K562 (cell line): ENCODE data around the gene TMEM217. TPM values are rescaled to one million over a fixed set of nuclear protein-coding genes. Genes with fewer than 3 reads are reported as not detected.

Experiments
- ARHGAP35 ChIP-seq: fragments of 450-650 bp; IDR thresholded peaks from 2 replicates; pipeline ENCODE4 v1.6.1; 2018; ENCODE audit not compliant: partially characterized antibody
- CCAR2 ChIP-seq: fragments of 200-400 bp; formaldehyde crosslinking; IDR thresholded peaks from 2 replicates; pipeline ENCODE4 v1.6.1; 2017; ENCODE audit warnings: mild to moderate bottlenecking, low read depth, low read length
- ETS1 ChIP-seq: conservative IDR thresholded peaks from 2 replicates; pipeline ENCODE4 v1.6.1; 2011; ENCODE audit warnings: low read depth, mild to moderate bottlenecking, low read length; ENCODE audit not compliant: control insufficient read depth
- KAT7 ChIP-seq: sonication (generic); formaldehyde crosslinking; IDR thresholded peaks from 2 replicates; pipeline ENCODE4 v1.8.0; 2022; ENCODE audit warnings: missing genetic modification reagents, mild to moderate bottlenecking, borderline replicate concordance
- MECOM ChIP-seq: fragments of 250-450 bp; sonication (Bioruptor Pico); IDR thresholded peaks from 2 replicates; pipeline ENCODE4 v1.8.0; 2022; ENCODE audit warnings: inconsistent platforms
- MYNN ChIP-seq, 2 experiments: sonication (generic); formaldehyde crosslinking in 1 of 2; IDR thresholded peaks; 2 replicates each; pipeline versions ENCODE4 v1.5.0 to v1.6.1; 2016 to 2020; ENCODE audit warnings: antibody characterized with exemption in 1 of 2, missing genetic modification reagents in 1 of 2
- NKRF ChIP-seq: fragments of 450-650 bp; IDR thresholded peaks from 2 replicates; pipeline ENCODE4 v1.6.1; 2016; ENCODE audit warnings: borderline replicate concordance
- PHF21A ChIP-seq: fragments of 450-650 bp; IDR thresholded peaks from 2 replicates; pipeline ENCODE4 v1.6.1; 2017; ENCODE audit warnings: low read depth, borderline replicate concordance
- SIN3B ChIP-seq: fragments of 450-650 bp; IDR thresholded peaks from 2 replicates; pipeline ENCODE4 v1.6.1; 2017; ENCODE audit warnings: low read depth, mild to moderate bottlenecking, moderate library complexity
- TCF15 ChIP-seq: fragments of 250-450 bp; sonication (Bioruptor Pico); IDR thresholded peaks from 2 replicates; pipeline ENCODE4 v1.8.0; 2022; ENCODE audit warnings: moderate library complexity, mild to moderate bottlenecking, inconsistent platforms
- USF1 ChIP-seq: sonication (generic); formaldehyde crosslinking; IDR thresholded peaks from 2 replicates; pipeline ENCODE4 v1.9.0; 2022; ENCODE audit warnings: mild to moderate bottlenecking, missing genetic modification reagents
- ZC3H11A ChIP-seq: IDR thresholded peaks from 2 replicates; pipeline ENCODE4 v1.6.1; 2012; ENCODE audit warnings: low read depth, low read length, improper control_type of control experiment
- ZFP36 ChIP-seq: fragments of 150-350 bp; IDR thresholded peaks from 2 replicates; pipeline ENCODE4 v1.6.1; 2018; ENCODE audit warnings: low read length, low read depth; ENCODE audit not compliant: partially characterized antibody
- ZKSCAN3 ChIP-seq: fragments of 250-450 bp; sonication (Bioruptor Pico); IDR thresholded peaks from 2 replicates; pipeline ENCODE4 v1.4.0; 2020
- ZNF24 ChIP-seq: fragments of 450-650 bp; IDR thresholded peaks from 2 replicates; pipeline ENCODE4 v1.6.1; 2016
- ZNF592 ChIP-seq: fragments of 450-650 bp; IDR thresholded peaks from 2 replicates; pipeline ENCODE4 v1.6.1; 2017; ENCODE audit warnings: antibody characterized with exemption, mild to moderate bottlenecking
- ZNF695 ChIP-seq: fragments of 450-650 bp; formaldehyde crosslinking; IDR thresholded peaks from 2 replicates; pipeline ENCODE4 v1.4.0; 2020; ENCODE audit warnings: mild to moderate bottlenecking, moderate library complexity
- polyA plus RNA-seq, 8 experiments: library from polyadenylated mRNA; depleted of rRNA in 4 of 8; stranded (reverse) in 5 of 8; unstranded in 3 of 8; fragments of >200 nt; fragmentation: Nextera tagmentation in 2 of 8; fragmentation: Illumina TruSeq in 1 of 8; extraction: Ambion mirVana in 2 of 8; extraction: Trizol in 1 of 8; gene quantifications; 2 replicates each; pipeline versions ENCODE4 v1.2.1 to v1.2.3, GENCODE V29; 2011 to 2014; ENCODE audit warnings: inconsistent platforms in 1 of 8, missing spikeins in 1 of 8
- total RNA-seq, 7 experiments: library from RNA; depleted of rRNA in 6 of 7; stranded (reverse); fragments of >200 nt in 6 of 7; fragmentation: Illumina TruSeq in 2 of 7; extraction: Trizol in 2 of 7; gene quantifications; 2 replicates each; pipeline versions ENCODE4 v1.2.1 to v1.2.3, GENCODE V29; 2011 to 2021; ENCODE audit warnings: low replicate concordance in 1 of 7

TMEM217 gene
- total and polyA plus RNA-seq, 9 of the 15 experiments (the other 6 are each of a cell fraction or from before 2014, with no cell fraction given), result 1.3 to 8.0 (median 1.9) TPM

- TF ChIP-seq USF1 (CRISPR knock-in tag), result peak; percentile 59
- TF ChIP-seq PHF21A, result no peak
- TF ChIP-seq CCAR2, result no peak
- no peak for TF ChIP-seq ZKSCAN3
- peak; percentile 98; the same call in 1 of the 2 replicates for TF ChIP-seq KAT7 (CRISPR knock-in tag)
- no peak for TF ChIP-seq MECOM (CRISPR knock-in tag)
- 0 out of 2 replicates have a peak, but pooled peaks have one; percentile 40 for TF ChIP-seq ETS1
- TF ChIP-seq ZFP36, result no peak
- TF ChIP-seq ZNF695, result no peak
- TF ChIP-seq SIN3B, result peak; percentile 94
- TF ChIP-seq ZNF592, result 0 out of 2 replicates have a peak, but pooled peaks have one; percentile 73
- peak; percentile 68 for TF ChIP-seq NKRF
- TF ChIP-seq MYNN (IDR thresholded peaks at IDR 0.05), result no peak
- no peak for TF ChIP-seq MYNN (CRISPR knock-in tag; IDR thresholded peaks at IDR 0.05)
- TF ChIP-seq ARHGAP35, result no peak
- TF ChIP-seq TCF15 (CRISPR knock-in tag), result no peak
- no peak for TF ChIP-seq ZC3H11A
- TF ChIP-seq ZNF24, result no peak
Measured at GRCh38 chr6:37257634-37258404, at the start of gene TMEM217, which contains the start of gene TBC1D22B (continued).
